Endodermal cell (in vitro differentiated cells): ENCODE results near the gene CHN2. TPM values are rescaled to one million over a fixed set of nuclear protein-coding genes. Genes with fewer than 3 reads are reported as not detected.
A peak's percentile ranks its signal among the peaks of the same experiment; 100 is the strongest.

Experiments used
- DNase-seq: peaks from one replicate; pipeline ENCODE4 v3.0.0-alpha.2; 2017
- H3K27ac ChIP-seq: 2 replicates; pipeline ENCODE4 v1.5.1; 2013; ENCODE audit warnings: mild to moderate bottlenecking, low read depth, low read length, moderate library complexity
- H3K27me3 ChIP-seq: 2 replicates; pipeline ENCODE4 v1.6.1; 2013; ENCODE audit warnings: mild to moderate bottlenecking, low read length, moderate library complexity; ENCODE audit not compliant: insufficient read depth, control insufficient read depth, poor library complexity, severe bottlenecking
- H3K36me3 ChIP-seq: 2 replicates; pipeline ENCODE4 v1.7.0; 2013; ENCODE audit warnings: mild to moderate bottlenecking, low read length, moderate library complexity; ENCODE audit not compliant: control insufficient read depth, insufficient read depth
- H3K4me1 ChIP-seq: one replicate; pipeline ENCODE4 v1.7.0; 2013; ENCODE audit warnings: low read length; ENCODE audit not compliant: control insufficient read depth, insufficient read depth
- H3K4me3 ChIP-seq: 2 replicates; pipeline ENCODE4 v1.5.1; 2013; ENCODE audit warnings: mild to moderate bottlenecking, low read length, moderate library complexity
- H3K9ac ChIP-seq: 2 replicates; pipeline ENCODE4 v1.6.1; 2013; ENCODE audit warnings: mild to moderate bottlenecking, low read length, moderate library complexity; ENCODE audit not compliant: poor library complexity, severe bottlenecking; ENCODE audit errors: extremely low read depth
- H3K9me3 ChIP-seq: 2 replicates; pipeline ENCODE4 v1.6.1; 2013; ENCODE audit warnings: mild to moderate bottlenecking, low read length, moderate library complexity; ENCODE audit not compliant: control insufficient read depth
- H3K27ac Mint-ChIP-seq: 2 replicates; pipeline ENCODE4 v1.8.0; 2020; ENCODE audit warnings: mixed read lengths
- H3K27me3 Mint-ChIP-seq: 2 replicates; pipeline ENCODE4 v1.8.0; 2021; ENCODE audit warnings: mild to moderate bottlenecking, mixed read lengths; ENCODE audit not compliant: insufficient read depth
- H3K36me3 Mint-ChIP-seq: 2 replicates; pipeline ENCODE4 v1.8.0; 2020; ENCODE audit warnings: low read depth, mixed read lengths
- H3K4me1 Mint-ChIP-seq: 2 replicates; pipeline ENCODE4 v1.8.0; 2020; ENCODE audit warnings: mixed read lengths
- H3K4me3 Mint-ChIP-seq: 2 replicates; pipeline ENCODE4 v1.8.0; 2020; ENCODE audit warnings: mild to moderate bottlenecking, moderate library complexity, mixed read lengths
- H3K9me3 Mint-ChIP-seq: 2 replicates; pipeline ENCODE4 v1.8.0; 2020; ENCODE audit warnings: mild to moderate bottlenecking, mixed read lengths
- CTCF ChIP-seq: fragments of 200-600 bp; sonication (generic); conservative IDR thresholded peaks from 2 replicates; pipeline ENCODE4 v1.5.0; 2021; ENCODE audit warnings: antibody characterized with exemption, mild to moderate bottlenecking
- WGBS, 2 experiments: methylation state at CpG; one replicate each; pipeline versions ENCODE4 v1.1.5 to v1.1.7; 2013; ENCODE audit warnings: missing lambda C conversion rate in 2 of 2, mixed read lengths in 1 of 2; ENCODE audit not compliant: insufficient coverage in 1 of 2, insufficient read length in 1 of 2; 5-methylcytosine and 5-hydroxymethylcytosine counted together
- total RNA-seq, 2 donors: library from RNA; stranded (reverse); fragmentation: NEBNext Ultra II Directional in 1 of 2; extraction: Animal tissue kit (Norgen Biotek cat#: 25700) in 1 of 2; gene quantifications; 2 replicates in 1 of 2; 3 replicates in 1 of 2; pipeline ENCODE4 v1.2.1, GENCODE V29; 2021

CHN2 gene
- total RNA-seq, 2 donors from 2014 or later = 14.0 to 14.1 TPM

DNA sequence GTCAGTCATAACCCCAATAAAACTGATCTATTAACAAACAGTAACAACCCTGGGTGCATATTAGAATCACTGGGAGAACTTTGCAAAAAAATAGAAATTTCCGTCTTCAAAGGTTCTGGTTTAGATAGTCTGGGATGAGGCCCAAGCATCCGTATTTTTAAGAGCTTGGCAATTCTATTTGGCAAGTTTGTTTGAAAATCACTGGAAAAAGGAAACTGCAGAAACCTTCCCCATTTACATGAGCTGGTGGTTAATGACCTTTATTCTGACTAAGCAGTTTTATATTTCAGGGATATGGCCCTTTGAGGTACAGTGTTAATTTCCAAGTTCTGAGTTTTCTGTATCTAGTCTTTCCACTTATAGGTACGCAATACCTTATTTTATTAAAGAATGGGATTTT is 253.3 kb downstream of the CHN2 start:
- no peaks in the 10 kb centered on the region for H3K27me3 ChIP-seq
- no peak overlapping the region for H3K27ac ChIP-seq
- peaks cover 55% of the 10 kb centered on the region for H3K4me1 Mint-ChIP-seq
- no peak overlapping the region for H3K4me3 ChIP-seq
- 96% methylated on average over 2 of the region's 3 CpGs for WGBS, 2 experiments
- DNase-seq = no peak
- no peaks in the 10 kb centered on the region for H3K27me3 Mint-ChIP-seq
- H3K36me3 Mint-ChIP-seq = no peaks in the 10 kb centered on the region
- no peak overlapping the region for H3K4me3 Mint-ChIP-seq
- TF ChIP-seq CTCF = no peak
- no peaks in the 10 kb centered on the region for H3K9me3 Mint-ChIP-seq
- H3K27ac Mint-ChIP-seq = no peak overlapping the region
- peaks cover 30% of the 10 kb centered on the region for H3K4me1 ChIP-seq
- no peaks in the 10 kb centered on the region for H3K36me3 ChIP-seq
- H3K9me3 ChIP-seq = no peaks in the 10 kb centered on the region
- no peak overlapping the region for H3K9ac ChIP-seq

DNA sequence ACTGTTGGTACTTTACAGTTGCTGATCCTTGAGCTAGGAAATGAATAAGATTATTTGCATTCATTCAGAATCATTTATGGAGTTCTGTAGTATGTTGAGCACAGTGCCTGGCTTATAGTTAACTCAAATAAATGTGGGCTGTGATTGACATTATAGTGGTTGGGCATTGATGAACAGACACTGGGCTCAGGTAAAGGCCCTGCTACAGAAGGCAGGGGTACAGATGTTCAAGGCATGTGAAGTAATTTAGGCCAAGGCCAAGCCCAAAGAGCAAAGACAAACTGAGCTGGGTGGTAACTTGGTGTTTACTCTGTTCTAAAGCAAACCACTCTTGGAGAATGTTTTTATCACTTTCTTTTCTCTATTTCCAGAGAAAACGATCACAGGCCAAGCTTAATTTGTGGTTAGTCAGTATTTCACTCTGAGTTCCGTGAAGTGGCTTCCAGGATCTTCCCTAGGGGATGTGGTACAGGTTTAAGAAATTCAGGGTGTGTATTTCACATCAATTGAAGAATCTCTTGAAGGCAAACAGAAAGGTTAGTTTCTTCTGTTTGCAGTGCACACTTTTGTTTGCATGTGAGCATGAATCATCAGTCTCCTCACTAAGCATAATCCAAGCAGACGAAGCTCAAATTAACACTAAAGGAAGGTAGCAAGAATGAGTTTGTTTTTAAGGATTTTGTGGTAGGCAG is 255.1 kb downstream of the CHN2 start:
- Histone ChIP-seq H3K4me1 (peaks cover 24% of the 10 kb centered on the region), H3K9me3 (no peaks in the 10 kb centered on the region), H3K27me3 (no peaks in the 10 kb centered on the region), H3K9ac (no peak overlapping the region), H3K36me3 (no peaks in the 10 kb centered on the region), H3K4me3 (peak overlapping the region; percentile 15), H3K27ac (no peak overlapping the region)
- Mint-ChIP-seq H3K36me3 (no peaks in the 10 kb centered on the region), H3K9me3 (no peaks in the 10 kb centered on the region), H3K4me1 (peaks cover 44% of the 10 kb centered on the region), H3K27me3 (no peaks in the 10 kb centered on the region), H3K4me3 (no peak overlapping the region), H3K27ac (no peak overlapping the region)
- TF ChIP-seq CTCF = no peak
- DNase-seq = no peak
- 76% methylated on average over 3 of the region's 3 CpGs; no CpG with 5 or more reads in 1 of the 2 experiments for WGBS, 2 experiments

DNA sequence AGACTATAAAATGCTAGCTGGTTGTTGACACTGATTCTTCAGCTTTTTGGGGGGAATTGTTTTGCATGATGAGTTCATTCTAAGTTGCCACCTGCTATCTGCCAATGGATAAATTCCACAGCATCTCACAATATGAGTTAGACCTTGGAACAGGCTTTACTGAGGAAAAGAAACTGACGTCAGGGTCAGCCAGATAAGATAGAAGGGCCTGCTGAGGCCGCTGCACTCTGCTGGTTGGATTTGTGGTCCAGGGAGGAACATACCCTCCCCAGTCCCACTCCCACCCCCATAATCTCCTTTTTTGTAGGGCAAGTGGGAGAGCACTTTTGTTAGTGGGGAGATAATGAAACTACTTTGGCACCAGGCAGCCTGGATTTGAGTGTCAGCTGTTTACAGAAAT is 258.4 kb downstream of the CHN2 start:
- H3K4me1 ChIP-seq = peaks cover 25% of the 10 kb centered on the region
- no peak overlapping the region for H3K4me3 Mint-ChIP-seq
- H3K27me3 ChIP-seq = no peaks in the 10 kb centered on the region
- no peaks in the 10 kb centered on the region for H3K9me3 ChIP-seq
- H3K9ac ChIP-seq = no peak overlapping the region
- H3K4me3 ChIP-seq = no peak overlapping the region
- no peak overlapping the region for H3K27ac Mint-ChIP-seq
- WGBS, 2 experiments = 76% methylated on average over 2 of the region's 2 CpGs; no CpG with 5 or more reads in 1 of the 2 experiments
- H3K9me3 Mint-ChIP-seq = no peaks in the 10 kb centered on the region
- H3K27ac ChIP-seq = no peak overlapping the region
- H3K4me1 Mint-ChIP-seq = peaks cover 43% of the 10 kb centered on the region
- DNase-seq = no peak
- no peaks in the 10 kb centered on the region for H3K36me3 ChIP-seq
- no peak for TF ChIP-seq CTCF
- no peaks in the 10 kb centered on the region for H3K27me3 Mint-ChIP-seq
- no peaks in the 10 kb centered on the region for H3K36me3 Mint-ChIP-seq
